Measurements from ENCODE around the gene PRKCH.

DNA sequence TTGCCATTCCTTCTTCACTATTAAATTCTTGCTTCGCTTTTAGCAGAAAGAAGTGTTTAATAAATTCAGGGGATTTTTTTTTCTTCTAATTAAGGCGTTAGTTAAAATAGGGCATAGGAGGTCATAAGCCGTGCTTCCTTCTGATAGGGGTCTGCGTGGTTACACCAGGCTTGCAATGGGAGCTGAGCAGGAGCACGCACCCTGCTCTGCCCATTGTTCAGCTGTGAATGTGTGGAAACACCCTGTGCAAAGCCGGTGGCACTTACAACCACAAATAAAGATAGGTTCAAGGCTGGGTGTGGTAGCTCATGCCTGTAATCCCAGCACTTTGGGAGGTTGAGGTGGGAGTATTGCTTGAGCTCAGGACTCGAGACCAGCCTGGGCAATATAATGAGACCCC, 162.1 kb downstream of the PRKCH start:
- TF ChIP-seq EZH2phosphoT487 (IDR thresholded peaks at IDR 0.05; ENCODE audit: low read depth, severe bottlenecking, unreplicated experiment) = no peak
- TF ChIP-seq, protein P1, sequence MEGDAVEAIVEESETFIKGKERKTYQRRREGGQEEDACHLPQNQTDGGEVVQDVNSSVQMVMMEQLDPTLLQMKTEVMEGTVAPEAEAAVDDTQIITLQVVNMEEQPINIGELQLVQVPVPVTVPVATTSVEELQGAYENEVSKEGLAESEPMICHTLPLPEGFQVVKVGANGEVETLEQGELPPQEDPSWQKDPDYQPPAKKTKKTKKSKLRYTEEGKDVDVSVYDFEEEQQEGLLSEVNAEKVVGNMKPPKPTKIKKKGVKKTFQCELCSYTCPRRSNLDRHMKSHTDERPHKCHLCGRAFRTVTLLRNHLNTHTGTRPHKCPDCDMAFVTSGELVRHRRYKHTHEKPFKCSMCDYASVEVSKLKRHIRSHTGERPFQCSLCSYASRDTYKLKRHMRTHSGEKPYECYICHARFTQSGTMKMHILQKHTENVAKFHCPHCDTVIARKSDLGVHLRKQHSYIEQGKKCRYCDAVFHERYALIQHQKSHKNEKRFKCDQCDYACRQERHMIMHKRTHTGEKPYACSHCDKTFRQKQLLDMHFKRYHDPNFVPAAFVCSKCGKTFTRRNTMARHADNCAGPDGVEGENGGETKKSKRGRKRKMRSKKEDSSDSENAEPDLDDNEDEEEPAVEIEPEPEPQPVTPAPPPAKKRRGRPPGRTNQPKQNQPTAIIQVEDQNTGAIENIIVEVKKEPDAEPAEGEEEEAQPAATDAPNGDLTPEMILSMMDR (IDR thresholded peaks at IDR 0.05; ENCODE audit: poor library complexity) = no peak
- no peak for TF ChIP-seq EZH2 (IDR thresholded peaks at IDR 0.05; ENCODE audit: borderline replicate concordance)

All from hepatocyte (in vitro differentiated cells).